H1 (cell line): ENCODE results near the gene PATE2. TPM values are rescaled to one million over a fixed set of nuclear protein-coding genes. Genes with fewer than 3 reads are reported as not detected.

Experiments used
- CTCF ChIA-PET: fragments of 300-600 bp; sonication (Branson Sonifier 250); formaldehyde crosslinking; loops from one replicate; lab custom pipeline; 2021; ENCODE audit not compliant: partially characterized antibody; lab: Charles Lee
- POLR2A ChIA-PET: fragments of 300-600 bp; sonication (Branson Sonifier 250); formaldehyde crosslinking; loops from one replicate; lab custom pipeline; 2021; ENCODE audit warnings: inconsistent platforms; ENCODE audit not compliant: partially characterized antibody; lab: Charles Lee
- DNase-seq, 2 experiments: peaks; one replicate each; pipeline versions ENCODE4 v3.0.0 to v3.0.0-alpha.2; 2010 to 2022; ENCODE audit warnings: low spot score in 2 of 2, low read depth in 1 of 2, mixed read lengths in 1 of 2
- FAIRE-seq: peaks from 2 replicates; lab custom pipeline; 2011; peaks lifted over from hg19 to GRCh38; lab: Jason Lieb, UNC
- H2AFZ ChIP-seq: 2 replicates; pipeline ENCODE4 v1.8.1; 2012; ENCODE audit warnings: low read length, inconsistent platforms
- H2AK5ac ChIP-seq: 2 replicates; pipeline ENCODE4 v1.6.1; 2013; ENCODE audit warnings: low read depth, low read length
- H2BK120ac ChIP-seq: replicated peaks from 2 replicates; pipeline ENCODE3; 2013; ENCODE audit warnings: low read depth, low read length, inconsistent platforms
- H2BK12ac ChIP-seq: 2 replicates; pipeline ENCODE4 v1.6.1; 2013; ENCODE audit warnings: low read depth, low read length
- H2BK15ac ChIP-seq: 2 replicates; pipeline ENCODE4 v1.6.1; 2013; ENCODE audit warnings: low read length
- H2BK20ac ChIP-seq: 2 replicates; pipeline ENCODE4 v1.6.1; 2013; ENCODE audit warnings: low read length
- H2BK5ac ChIP-seq: 2 replicates; pipeline ENCODE4 v1.6.1; 2013; ENCODE audit warnings: low read depth, low read length
- H3K14ac ChIP-seq: 2 replicates; pipeline ENCODE4 v1.6.1; 2013; ENCODE audit warnings: inconsistent platforms; ENCODE audit not compliant: insufficient read length
- H3K18ac ChIP-seq: 2 replicates; pipeline ENCODE4 v1.6.1; 2013; ENCODE audit warnings: low read length; ENCODE audit errors: extremely low read depth
- H3K23ac ChIP-seq: 2 replicates; pipeline ENCODE4 v1.6.1; 2013; ENCODE audit warnings: inconsistent platforms; ENCODE audit not compliant: insufficient read length
- H3K23me2 ChIP-seq: 2 replicates; pipeline ENCODE4 v1.6.1; 2013; ENCODE audit warnings: low read depth, low read length
- H3K27ac ChIP-seq: 2 replicates; pipeline ENCODE4 v1.6.1; 2011; ENCODE audit warnings: low read depth, low read length, inconsistent platforms
- H3K27me3 ChIP-seq, 4 experiments: replicated peaks in 1 of 4; 1 replicate in 1 of 4; 2 replicates in 3 of 4; pipeline versions ENCODE4 v1.6.1 to v1.8.1; 2011 to 2013; ENCODE audit warnings: low read length in 3 of 4, mild to moderate bottlenecking in 3 of 4, inconsistent platforms in 2 of 4, mixed read lengths in 2 of 4, moderate library complexity in 1 of 4; ENCODE audit not compliant: control insufficient read depth in 3 of 4, insufficient read depth in 3 of 4; ENCODE audit errors: extremely low read depth in 1 of 4
- H3K36me3 ChIP-seq, 4 experiments: 2 replicates each; pipeline versions ENCODE4 v1.6.1 to v1.8.1; 2011 to 2013; ENCODE audit warnings: mild to moderate bottlenecking in 4 of 4, low read length in 3 of 4, moderate library complexity in 2 of 4, control low read depth in 1 of 4, inconsistent platforms in 1 of 4; ENCODE audit not compliant: insufficient read depth in 4 of 4, control insufficient read depth in 2 of 4
- H3K4ac ChIP-seq: replicated peaks from 2 replicates; pipeline ENCODE3; 2013; ENCODE audit warnings: low read length, low read depth, mixed read lengths, inconsistent platforms; ENCODE audit not compliant: insufficient read length
- H3K4me1 ChIP-seq, 4 experiments: replicated peaks in 1 of 4; 1 replicate in 1 of 4; 2 replicates in 3 of 4; pipeline versions ENCODE4 v1.6.1 to v1.8.1; 2011 to 2013; ENCODE audit warnings: low read length in 3 of 4, inconsistent platforms in 2 of 4, mixed read lengths in 1 of 4; ENCODE audit not compliant: insufficient read depth in 4 of 4, control insufficient read depth in 3 of 4
- H3K4me2 ChIP-seq, 2 experiments: 2 replicates each; pipeline versions ENCODE4 v1.6.1 to v1.8.1; 2011 to 2013; ENCODE audit warnings: low read depth in 2 of 2, low read length in 2 of 2, control low read depth in 1 of 2, inconsistent platforms in 1 of 2, mild to moderate bottlenecking in 1 of 2; ENCODE audit not compliant: insufficient read depth in 1 of 2
- H3K4me3 ChIP-seq, 4 experiments: fragments of 200-600, 300-600 bp in 1 of 4; sonication (generic), shearing (Covaris generic), sonication (Bioruptor Twin) in 1 of 4; 2 replicates each; pipeline versions ENCODE4 v1.5.1 to v1.8.1; 2011 to 2016; ENCODE audit warnings: low read length in 4 of 4, low read depth in 3 of 4, control low read depth in 2 of 4, inconsistent platforms in 2 of 4, mild to moderate bottlenecking in 2 of 4, mixed read lengths in 1 of 4, moderate library complexity in 1 of 4; ENCODE audit not compliant: insufficient read depth in 2 of 4; ENCODE audit errors: extremely low read depth in 1 of 4
- H3K56ac ChIP-seq: replicated peaks from 2 replicates; pipeline ENCODE3; 2013; ENCODE audit warnings: low read depth, mild to moderate bottlenecking, mixed read lengths, low read length, inconsistent platforms; ENCODE audit not compliant: insufficient read length
- H3K79me1 ChIP-seq: 2 replicates; pipeline ENCODE4 v1.6.1; 2013; ENCODE audit warnings: low read depth, low read length, control low read depth
- H3K79me2 ChIP-seq, 2 experiments: 2 replicates each; pipeline versions ENCODE4 v1.6.1 to v1.8.1; 2012 to 2013; ENCODE audit warnings: low read length in 2 of 2, mild to moderate bottlenecking in 2 of 2, inconsistent platforms in 1 of 2; ENCODE audit not compliant: insufficient read depth in 2 of 2, control insufficient read depth in 1 of 2
- H3K9ac ChIP-seq, 4 experiments: replicated peaks in 1 of 4; 1 replicate in 1 of 4; 2 replicates in 3 of 4; pipeline versions ENCODE4 v1.6.1 to v1.8.1; 2011 to 2013; ENCODE audit warnings: low read depth in 3 of 4, low read length in 3 of 4, control low read depth in 2 of 4, mild to moderate bottlenecking in 2 of 4, moderate library complexity in 2 of 4, inconsistent platforms in 1 of 4; ENCODE audit errors: extremely low read depth in 1 of 4
- H3K9me3 ChIP-seq, 2 experiments: 2 replicates each; pipeline versions ENCODE4 v1.6.1 to v1.8.1; 2012 to 2013; ENCODE audit warnings: mild to moderate bottlenecking in 2 of 2, moderate library complexity in 2 of 2, control low read depth in 1 of 2, inconsistent platforms in 1 of 2, low read depth in 1 of 2, low read length in 1 of 2, mixed read lengths in 1 of 2; ENCODE audit not compliant: insufficient read depth in 2 of 2
- H4K20me1 ChIP-seq, 2 experiments: replicated peaks in 1 of 2; 2 replicates each; pipeline versions ENCODE3 to v1.8.1; 2011 to 2013; ENCODE audit warnings: inconsistent platforms in 2 of 2, low read length in 2 of 2, mild to moderate bottlenecking in 1 of 2; ENCODE audit not compliant: insufficient read depth in 2 of 2, control insufficient read depth in 1 of 2
- H4K5ac ChIP-seq: 2 replicates; pipeline ENCODE4 v1.6.1; 2013; ENCODE audit warnings: low read length, low read depth, mixed read lengths, inconsistent platforms; ENCODE audit not compliant: insufficient read length
- H4K8ac ChIP-seq: 2 replicates; pipeline ENCODE4 v1.8.0; 2013; ENCODE audit warnings: mild to moderate bottlenecking, moderate library complexity, low read length, inconsistent platforms; ENCODE audit not compliant: insufficient read depth; ENCODE audit errors: extremely low read depth
- H4K91ac ChIP-seq: replicated peaks from 2 replicates; pipeline ENCODE3; 2013; ENCODE audit warnings: low read length, mixed read lengths, inconsistent platforms; ENCODE audit not compliant: insufficient read length
- ATF2 ChIP-seq: IDR thresholded peaks from 2 replicates; pipeline ENCODE4 v1.6.1; 2012; ENCODE audit warnings: low read length, inconsistent platforms
- CTCF ChIP-seq, 3 experiments: IDR thresholded peaks; 1 replicate in 2 of 3; 2 replicates in 1 of 3; pipeline versions ENCODE4 v1.5.1 to v1.6.1; 2011; ENCODE audit warnings: low read length in 3 of 3, mild to moderate bottlenecking in 3 of 3, inconsistent platforms in 2 of 3, low read depth in 1 of 3, moderate library complexity in 1 of 3; ENCODE audit not compliant: insufficient read depth in 1 of 3; ENCODE audit errors: control extremely low read depth in 1 of 3
- EP300 ChIP-seq, 2 experiments: IDR thresholded peaks; 1 replicate in 1 of 2; 2 replicates in 1 of 2; pipeline ENCODE4 v1.6.1; 2011 to 2012; ENCODE audit warnings: low read depth in 2 of 2, low read length in 2 of 2, mild to moderate bottlenecking in 2 of 2, borderline replicate concordance in 1 of 2, inconsistent platforms in 1 of 2, moderate library complexity in 1 of 2
- HDAC2 ChIP-seq, 2 experiments: fragments of 300-600 bp in 1 of 2; sonication (generic) in 1 of 2; IDR thresholded peaks; 2 replicates each; pipeline ENCODE4 v1.6.1; 2011 to 2012; ENCODE audit warnings: low read depth in 2 of 2, low read length in 2 of 2, mild to moderate bottlenecking in 2 of 2, moderate library complexity in 2 of 2, borderline replicate concordance in 1 of 2, inconsistent platforms in 1 of 2
- JUND ChIP-seq: IDR thresholded peaks from 2 replicates; pipeline ENCODE4 v1.6.1; 2011; ENCODE audit warnings: mild to moderate bottlenecking, improper control_type of control experiment, low read length
- SAP30 ChIP-seq: fragments of 300-600 bp; sonication (generic); IDR thresholded peaks from 2 replicates; pipeline ENCODE4 v1.7.1; 2012; ENCODE audit warnings: low read length, moderate library complexity, mild to moderate bottlenecking, inconsistent platforms; ENCODE audit not compliant: insufficient read depth, insufficient replicate concordance
- SP1 ChIP-seq: IDR thresholded peaks from 2 replicates; pipeline ENCODE4 v1.6.1; 2011; ENCODE audit warnings: low read depth, low read length
- SP4 ChIP-seq: IDR thresholded peaks from 2 replicates; pipeline ENCODE4 v1.6.1; 2012; ENCODE audit warnings: low read length, inconsistent platforms
- TBP ChIP-seq: IDR thresholded peaks from 2 replicates; pipeline ENCODE4 v1.6.1; 2011; ENCODE audit warnings: low read depth, low read length, improper control_type of control experiment
- TEAD4 ChIP-seq: IDR thresholded peaks from 2 replicates; pipeline ENCODE4 v1.6.1; 2012; ENCODE audit warnings: low read depth, low read length, inconsistent platforms, mixed read lengths
- WGBS, 2 experiments: shearing (Covaris generic) in 1 of 2; methylation state at CpG; one replicate each; pipeline versions ENCODE4 v1.1.6 to v1.1.7; 2013 to 2015; ENCODE audit warnings: low lambda C conversion rate in 2 of 2, mixed read lengths in 2 of 2, inconsistent platforms in 1 of 2, low coverage in 1 of 2, missing lambda C conversion rate in 1 of 2; ENCODE audit not compliant: insufficient replicate concordance in 2 of 2, insufficient coverage in 1 of 2, insufficient read length in 1 of 2; ENCODE audit errors: extremely low coverage in 1 of 2, missing lambda C conversion rate in 1 of 2; 5-methylcytosine and 5-hydroxymethylcytosine counted together
- polyA plus RNA-seq, 7 experiments: library from polyadenylated mRNA; depleted of rRNA in 3 of 7; stranded (reverse) in 5 of 7; unstranded in 2 of 7; fragments of >200 nt in 5 of 7; fragments of 200-250 nt in 2 of 7; gene quantifications; 1 replicate in 5 of 7; 2 replicates in 1 of 7; 4 replicates in 1 of 7; pipeline versions ENCODE4 v1.2.1 to v1.2.3, GENCODE V29; 2011 to 2013; ENCODE audit warnings: missing spikeins in 2 of 7, mixed read lengths in 2 of 7
- total RNA-seq: library from RNA; stranded (reverse); fragmentation: NEBNext Ultra II Directional; extraction: Animal tissue kit (Norgen Biotek cat#: 25700); gene quantifications from 2 replicates; pipeline ENCODE4 v1.2.1, GENCODE V29; 2021

PATE2 gene
- total and polyA plus RNA-seq, 2 of the 8 experiments (the other 6 are each of a cell fraction or from before 2014, with no cell fraction given) = 0.14 TPM; not detected in 1

GRCh38 chr11:125790825-125791224 is 12.2 kb upstream of the PATE2 start:
- no peak for FAIRE-seq
- no peak for DNase-seq
- no peak overlapping the region for H2BK5ac ChIP-seq
- no peaks in the 10 kb centered on the region for H3K9me3 ChIP-seq
- no peak overlapping the region for H2BK15ac ChIP-seq
- H4K5ac ChIP-seq = no peak overlapping the region
- H3K14ac ChIP-seq = no peak overlapping the region
- H2AK5ac ChIP-seq = no peak overlapping the region
- H4K8ac ChIP-seq = no peak overlapping the region
- no peak overlapping the region for H2BK120ac ChIP-seq
- no peak overlapping the region for H2BK12ac ChIP-seq
- WGBS, 2 experiments = 96% methylated on average over 4 of the region's 4 CpGs; no CpG with 5 or more reads in 1 of the 2 experiments
- no peaks in the 10 kb centered on the region for H3K79me2 ChIP-seq
- no peak overlapping the region for H4K91ac ChIP-seq
- H3K4ac ChIP-seq = no peak overlapping the region
- H3K4me1 ChIP-seq = no peaks in the 10 kb centered on the region
- H2AFZ ChIP-seq = no peak overlapping the region
- CTCF ChIA-PET = no interaction called here
- no peak overlapping the region for H3K56ac ChIP-seq
- H3K4me3 ChIP-seq = no peak overlapping the region
- no peaks in the 10 kb centered on the region for H4K20me1 ChIP-seq
- no peak overlapping the region for H3K4me2 ChIP-seq
- H3K23ac ChIP-seq = no peak overlapping the region
- no peak overlapping the region for H2BK20ac ChIP-seq
- H3K36me3 ChIP-seq = no peaks in the 10 kb centered on the region
- no peaks in the 10 kb centered on the region for H3K27me3 ChIP-seq
- H3K27ac ChIP-seq = no peak overlapping the region
- no peaks in the 10 kb centered on the region for H3K23me2 ChIP-seq
- H3K79me1 ChIP-seq = no peaks in the 10 kb centered on the region
- H3K9ac ChIP-seq = no peak overlapping the region
- POLR2A ChIA-PET = interaction anchor here (1.5 kb wide), 1 partner anchor 41 kb away, joined by 3 read pairs; no protein-coding TSS in a partner anchor
- no peak overlapping the region for H3K18ac ChIP-seq
- TF ChIP-seq TBP (no peak), SAP30 (no peak), EP300 (IDR thresholded peaks at IDR 0.05; ENCODE audit: borderline replicate concordance in 1 of 2, low read depth in 2 of 2, low read length in 2 of 2) (no peak), JUND (no peak), TEAD4 (no peak), SP4 (no peak), SP1 (no peak), ATF2 (no peak), HDAC2 (IDR thresholded peaks at IDR 0.05; ENCODE audit: borderline replicate concordance in 1 of 2, low read depth in 2 of 2, low read length in 2 of 2) (no peak), CTCF (IDR thresholded peaks at IDR 0.05; ENCODE audit: control extremely low read depth in 1 of 3, insufficient read depth in 1 of 3, low read depth in 1 of 3, low read length in 3 of 3) (no peak)
